Measurements from ENCODE around the gene NELFCD. TPM values are rescaled to one million over a fixed set of nuclear protein-coding genes. Genes with fewer than 3 reads are reported as not detected.
A peak's percentile ranks its signal among the peaks of the same experiment; 100 is the strongest.

NELFCD gene
- total RNA-seq, 4 donors from 2014 or later, result 45.9 to 90.0 (median 63.4) TPM

DNA sequence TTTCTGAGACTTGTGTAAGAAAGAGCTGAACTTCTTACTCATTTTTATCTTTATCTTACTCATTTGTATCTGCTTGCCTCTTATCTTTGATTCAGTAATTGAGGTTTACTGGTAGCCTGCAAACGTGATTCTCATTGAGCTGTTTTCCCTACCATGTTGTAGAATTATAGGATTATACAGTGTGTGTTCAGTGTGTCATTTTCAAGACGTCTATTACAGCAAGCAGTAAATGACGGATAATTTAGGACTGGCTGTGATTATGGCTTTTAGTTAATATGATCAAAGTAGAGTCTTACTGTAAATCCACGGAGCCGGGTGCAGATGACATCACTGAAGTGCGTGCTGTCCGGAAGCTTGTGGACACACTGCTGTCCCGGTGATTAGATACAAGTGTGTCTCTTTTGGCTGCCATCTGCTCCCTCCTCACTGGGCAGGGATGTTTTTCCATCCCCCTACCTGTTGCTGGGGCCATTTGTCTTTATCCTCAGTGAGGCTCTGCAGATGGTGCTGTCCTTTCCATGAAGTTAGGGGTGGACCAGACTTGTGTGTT, 6.0 kb downstream of the NELFCD start:
- Histone ChIP-seq H3K27ac (no peak overlapping the region), H3K36me3 (peaks cover 58% of the 10 kb centered on the region), H3K27me3 (no peaks in the 10 kb centered on the region), H3K9me3 (no peaks in the 10 kb centered on the region), H3K4me1 (peaks cover 31% of the 10 kb centered on the region), H3K4me3 (no peak overlapping the region)
- no peak for TF ChIP-seq POLR2AphosphoS5 (IDR thresholded peaks at IDR 0.05)
- no peak for TF ChIP-seq EP300 (IDR thresholded peaks at IDR 0.05)
- TF ChIP-seq, protein P1, sequence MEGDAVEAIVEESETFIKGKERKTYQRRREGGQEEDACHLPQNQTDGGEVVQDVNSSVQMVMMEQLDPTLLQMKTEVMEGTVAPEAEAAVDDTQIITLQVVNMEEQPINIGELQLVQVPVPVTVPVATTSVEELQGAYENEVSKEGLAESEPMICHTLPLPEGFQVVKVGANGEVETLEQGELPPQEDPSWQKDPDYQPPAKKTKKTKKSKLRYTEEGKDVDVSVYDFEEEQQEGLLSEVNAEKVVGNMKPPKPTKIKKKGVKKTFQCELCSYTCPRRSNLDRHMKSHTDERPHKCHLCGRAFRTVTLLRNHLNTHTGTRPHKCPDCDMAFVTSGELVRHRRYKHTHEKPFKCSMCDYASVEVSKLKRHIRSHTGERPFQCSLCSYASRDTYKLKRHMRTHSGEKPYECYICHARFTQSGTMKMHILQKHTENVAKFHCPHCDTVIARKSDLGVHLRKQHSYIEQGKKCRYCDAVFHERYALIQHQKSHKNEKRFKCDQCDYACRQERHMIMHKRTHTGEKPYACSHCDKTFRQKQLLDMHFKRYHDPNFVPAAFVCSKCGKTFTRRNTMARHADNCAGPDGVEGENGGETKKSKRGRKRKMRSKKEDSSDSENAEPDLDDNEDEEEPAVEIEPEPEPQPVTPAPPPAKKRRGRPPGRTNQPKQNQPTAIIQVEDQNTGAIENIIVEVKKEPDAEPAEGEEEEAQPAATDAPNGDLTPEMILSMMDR (IDR thresholded peaks at IDR 0.05), result no peak
- TF ChIP-seq POLR2A (IDR thresholded peaks at IDR 0.05), result no peak
- 90% methylated on average over 8 of the region's 8 CpGs for WGBS
- peak in 1 of 2 donors; percentile 32 for DNase-seq (ENCODE audit: low spot score in 2 of 2)

DNA sequence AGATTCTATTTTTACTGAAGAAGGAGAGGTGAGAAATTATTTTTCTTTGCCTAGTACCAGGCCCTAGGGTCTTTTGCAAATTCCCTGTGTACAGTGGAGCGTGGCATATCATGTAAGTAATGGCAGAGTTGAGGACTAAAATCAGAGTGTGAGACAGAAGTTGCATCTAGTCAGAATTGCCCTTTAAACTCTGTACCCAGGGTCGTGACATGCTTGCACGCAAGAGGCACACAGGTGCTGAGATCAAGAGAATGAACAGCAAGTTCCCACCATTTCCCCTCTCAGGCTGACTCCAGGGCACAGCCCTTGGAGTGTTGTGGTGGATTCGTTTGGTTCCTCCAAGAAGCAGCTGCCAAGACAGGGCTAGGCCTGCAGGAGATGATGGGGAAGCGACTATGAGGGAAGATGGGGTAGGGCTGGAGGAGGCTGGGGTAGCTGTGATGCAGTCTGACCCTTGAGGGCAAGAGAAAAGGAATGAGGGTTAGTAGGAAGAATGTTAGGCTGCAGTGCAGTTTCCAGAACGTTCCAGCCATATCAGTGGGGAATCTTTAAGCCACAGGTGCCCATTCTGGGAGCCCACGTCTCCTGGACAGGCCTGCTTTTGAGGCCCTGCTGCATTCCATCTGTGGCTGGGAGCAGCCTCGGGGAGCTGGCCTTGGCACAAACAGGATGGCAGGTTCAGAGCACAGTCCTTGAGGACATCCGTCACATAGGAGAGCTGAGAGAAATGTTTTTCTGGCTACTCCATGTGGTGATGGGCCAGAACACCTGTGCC, 6.9 kb downstream of the NELFCD start:
- no peak overlapping the region for H3K4me3 ChIP-seq
- H3K9me3 ChIP-seq, result no peaks in the 10 kb centered on the region
- peaks cover 21% of the 10 kb centered on the region for H3K4me1 ChIP-seq
- TF ChIP-seq EP300 (IDR thresholded peaks at IDR 0.05) (no peak), POLR2AphosphoS5 (IDR thresholded peaks at IDR 0.05) (no peak), POLR2A (IDR thresholded peaks at IDR 0.05) (no peak)
- TF ChIP-seq, protein P1 (IDR thresholded peaks at IDR 0.05), result no peak
- peaks cover 68% of the 10 kb centered on the region for H3K36me3 ChIP-seq
- H3K27me3 ChIP-seq, result no peaks in the 10 kb centered on the region
- peak; percentile 5 to 48 for DNase-seq (ENCODE audit: low spot score in 2 of 2)
- no peak overlapping the region for H3K27ac ChIP-seq
- 79% methylated on average over 8 of the region's 9 CpGs for WGBS

DNA sequence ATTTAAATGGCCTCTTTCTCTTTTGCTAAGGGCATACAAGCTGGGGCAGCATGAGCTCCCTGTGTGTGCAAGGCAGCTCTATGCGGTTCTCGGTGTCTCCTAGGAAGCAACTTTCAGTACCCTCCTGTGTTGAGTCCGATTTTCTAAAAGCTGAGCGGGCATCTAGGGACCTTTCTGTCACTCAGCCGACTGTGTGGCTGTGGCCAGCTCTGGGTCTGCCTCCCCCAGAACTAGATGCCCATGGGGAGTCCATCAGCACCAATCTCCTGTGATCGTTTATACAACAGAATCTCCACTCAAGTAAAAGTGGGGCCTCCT, 7.5 kb downstream of the NELFCD start:
- Histone ChIP-seq H3K9me3 (no peaks in the 10 kb centered on the region), H3K27ac (no peak overlapping the region), H3K36me3 (peaks cover 73% of the 10 kb centered on the region), H3K4me1 (peaks cover 17% of the 10 kb centered on the region), H3K27me3 (no peaks in the 10 kb centered on the region), H3K4me3 (no peak overlapping the region)
- TF ChIP-seq EP300 (IDR thresholded peaks at IDR 0.05) (no peak), POLR2AphosphoS5 (IDR thresholded peaks at IDR 0.05) (no peak), POLR2A (IDR thresholded peaks at IDR 0.05) (no peak)
- TF ChIP-seq, protein P1 (IDR thresholded peaks at IDR 0.05), result no peak
- 89% methylated on average over 6 of the region's 6 CpGs for WGBS
- peak in 1 of 2 donors; percentile 18 for DNase-seq (ENCODE audit: low spot score in 2 of 2)

DNA sequence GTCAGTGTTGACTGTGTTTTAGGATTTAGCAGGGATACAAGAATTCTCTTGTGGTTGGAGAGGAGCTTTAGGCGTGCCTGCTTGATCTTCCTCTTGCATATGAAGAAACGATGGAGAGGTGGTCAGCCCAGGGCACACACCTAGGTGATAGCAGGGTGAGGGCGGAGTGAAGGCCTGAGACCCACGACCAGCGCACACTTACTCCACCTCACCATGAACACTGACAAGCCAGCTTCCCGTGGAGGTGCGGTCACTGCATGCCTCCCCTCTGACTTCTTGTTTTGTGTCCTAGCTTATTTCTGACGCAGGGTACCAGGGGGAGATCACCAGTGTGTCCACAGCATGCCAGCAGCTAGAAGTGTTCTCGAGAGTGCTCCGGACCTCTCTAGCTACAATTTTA, 8.1 kb downstream of the NELFCD start:
- no peaks in the 10 kb centered on the region for H3K27me3 ChIP-seq
- H3K4me1 ChIP-seq, result peaks cover 10% of the 10 kb centered on the region
- TF ChIP-seq POLR2A (IDR thresholded peaks at IDR 0.05) (no peak), EP300 (IDR thresholded peaks at IDR 0.05) (no peak), POLR2AphosphoS5 (IDR thresholded peaks at IDR 0.05) (no peak)
- TF ChIP-seq, protein P1 (IDR thresholded peaks at IDR 0.05), result no peak
- H3K36me3 ChIP-seq, result peaks cover 80% of the 10 kb centered on the region
- 94% methylated on average over 10 of the region's 10 CpGs for WGBS
- no peak overlapping the region for H3K27ac ChIP-seq
- no peak overlapping the region for H3K4me3 ChIP-seq
- peak; percentile 43 to 49 for DNase-seq (ENCODE audit: low spot score in 2 of 2)
- no peaks in the 10 kb centered on the region for H3K9me3 ChIP-seq

DNA sequence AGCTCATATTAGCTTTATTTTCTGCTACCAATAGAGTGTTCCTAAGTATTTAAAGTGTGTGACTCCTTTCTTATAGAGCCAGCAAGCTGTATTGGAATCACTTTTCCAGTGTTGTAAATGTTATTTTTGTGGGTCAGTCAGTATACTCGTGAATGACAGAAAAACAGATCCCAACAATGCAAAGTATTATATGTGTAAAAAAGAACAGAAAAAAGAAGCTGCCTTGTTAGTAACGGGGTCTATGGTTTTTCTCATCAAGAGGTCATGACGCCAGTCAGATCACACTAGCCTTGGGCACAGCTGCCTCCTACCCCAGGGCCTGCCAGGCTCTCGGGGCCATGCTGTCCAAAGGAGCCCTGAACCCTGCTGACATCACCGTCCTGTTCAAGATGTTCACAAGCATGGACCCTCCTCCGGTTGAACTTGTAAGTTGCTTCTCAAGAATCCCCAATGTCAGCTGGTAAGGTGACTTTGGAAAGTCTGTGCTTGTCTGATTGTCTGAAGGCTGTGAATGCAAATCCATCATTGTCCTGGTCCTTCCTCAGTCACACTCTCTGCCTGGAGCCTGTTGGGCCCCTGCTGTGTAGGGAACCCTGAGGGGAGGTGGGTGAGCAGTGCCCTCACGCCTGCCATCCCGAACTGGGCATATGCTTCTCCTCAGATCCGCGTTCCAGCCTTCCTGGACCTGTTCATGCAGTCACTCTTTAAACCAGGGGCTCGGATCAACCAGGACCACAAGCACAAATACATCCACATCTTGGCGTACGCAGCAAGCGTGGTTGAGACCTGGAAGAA, 9.8 kb downstream of the NELFCD start:
- Histone ChIP-seq H3K4me3 (no peak overlapping the region), H3K27me3 (no peaks in the 10 kb centered on the region), H3K27ac (no peak overlapping the region), H3K36me3 (peaks cover 95% of the 10 kb centered on the region), H3K9me3 (no peaks in the 10 kb centered on the region), H3K4me1 (no peaks in the 10 kb centered on the region)
- no peak for TF ChIP-seq POLR2A (IDR thresholded peaks at IDR 0.05)
- TF ChIP-seq POLR2AphosphoS5 (IDR thresholded peaks at IDR 0.05), result no peak
- TF ChIP-seq, protein P1 (IDR thresholded peaks at IDR 0.05), result no peak
- 86% methylated on average over 14 of the region's 14 CpGs for whole genome bisulfite sequencing
- DNase-seq (ENCODE audit: low spot score in 2 of 2), result peak in 1 of 2 donors; percentile 38

All from suprapubic skin (tissue), 4 donors.